ENCODE results near the gene WASL.
"Not testable (repeated sequence)": the region's sequence is repeated elsewhere in the genome, so short reads cannot be mapped to it uniquely, and the experiment has no call there.

WASL gene

GRCh38 chr7:123734498-123734897 is 14.3 kb downstream of the WASL start:
- no peak for DNase-seq (ENCODE audit: low read depth in 2 of 2)

GRCh38 chr7:123732413-123733091 is 16.3 kb downstream of the WASL start:
- DNase-seq (ENCODE audit: low read depth in 2 of 2), result no peak

- DNase-seq (ENCODE audit: low read depth in 2 of 2), result no peak
These were observed 19.6 kb downstream of the WASL start for GRCh38 chr7:123729218-123729578.

- DNase-seq (ENCODE audit: low read depth in 2 of 2), result no peak
These were observed 21.5 kb downstream of the WASL start for GRCh38 chr7:123727071-123727837.

GRCh38 chr7:123725586-123726171 is 23.1 kb downstream of the WASL start:
- DNase-seq (ENCODE audit: low read depth in 2 of 2), result no peak

GRCh38 chr7:123724817-123725253 is 24.0 kb downstream of the WASL start:
- no peak for DNase-seq (ENCODE audit: low read depth in 2 of 2)

GRCh38 chr7:123723913-123724312 is 24.9 kb downstream of the WASL start:
- no peak for DNase-seq (ENCODE audit: low read depth in 2 of 2)

GRCh38 chr7:123720527-123720926 is 28.3 kb downstream of the WASL start:
- not testable (repeated sequence) for DNase-seq (ENCODE audit: low read depth in 2 of 2)

- DNase-seq (ENCODE audit: low read depth in 2 of 2), result no peak
These were observed 29.5 kb downstream of the WASL start for GRCh38 chr7:123719197-123719721.

GRCh38 chr7:123718773-123719172 is 30.0 kb downstream of the WASL start:
- no peak for DNase-seq (ENCODE audit: low read depth in 2 of 2)

- no peak for DNase-seq (ENCODE audit: low read depth in 2 of 2)
These were observed 31.1 kb downstream of the WASL start for GRCh38 chr7:123717689-123718088.

GRCh38 chr7:123716877-123717276 is 31.9 kb downstream of the WASL start:
- DNase-seq (ENCODE audit: low read depth in 2 of 2), result no peak

- DNase-seq (ENCODE audit: low read depth in 2 of 2), result no peak
These were observed 33.0 kb downstream of the WASL start for GRCh38 chr7:123715799-123716198.

- DNase-seq (ENCODE audit: low read depth in 2 of 2), result no peak
These were observed 33.6 kb downstream of the WASL start for GRCh38 chr7:123715198-123715597.

- no peak for DNase-seq (ENCODE audit: low read depth in 2 of 2)
These were observed 34.3 kb downstream of the WASL start for GRCh38 chr7:123714296-123715080.

- no peak for DNase-seq (ENCODE audit: low read depth in 2 of 2)
These were observed 36.2 kb downstream of the WASL start for GRCh38 chr7:123712619-123713018.

- DNase-seq (ENCODE audit: low read depth in 2 of 2), result no peak
These were observed 36.9 kb downstream of the WASL start for GRCh38 chr7:123711832-123712293.

GRCh38 chr7:123710683-123711082 is 38.1 kb downstream of the WASL start:
- no peak for DNase-seq (ENCODE audit: low read depth in 2 of 2)

GRCh38 chr7:123709525-123709924 is 39.3 kb downstream of the WASL start:
- DNase-seq (ENCODE audit: low read depth in 2 of 2), result no peak

GRCh38 chr7:123705211-123705901 is 43.4 kb downstream of the WASL start:
- DNase-seq (ENCODE audit: low read depth in 2 of 2), result no peak
